Ishikawa (cell line): Measurements from ENCODE around the gene ANOS1.

Experiments
- CEBPB ChIP-seq: IDR thresholded peaks from 2 replicates; pipeline ENCODE4 v1.6.1; 2012
- CREB1 ChIP-seq: IDR thresholded peaks from 2 replicates; pipeline ENCODE4 v1.6.1; 2012; ENCODE audit warnings: low read depth
- EGR1 ChIP-seq: IDR thresholded peaks from 2 replicates; pipeline ENCODE4 v1.6.1; 2012
- EP300 ChIP-seq: IDR thresholded peaks from 2 replicates; pipeline ENCODE4 v1.6.1; 2012; ENCODE audit warnings: borderline replicate concordance
- RAD21 ChIP-seq: IDR thresholded peaks from 2 replicates; pipeline ENCODE4 v1.6.1; 2012; ENCODE audit warnings: low read depth
- TAF1 ChIP-seq: IDR thresholded peaks from 2 replicates; pipeline ENCODE4 v1.6.1; 2012; ENCODE audit warnings: low read depth, mild to moderate bottlenecking
- TCF12 ChIP-seq: IDR thresholded peaks from 2 replicates; pipeline ENCODE4 v1.6.1; 2012; ENCODE audit warnings: low read depth
- YY1 ChIP-seq: IDR thresholded peaks from 2 replicates; pipeline ENCODE4 v1.6.1; 2012; ENCODE audit warnings: low read depth
- ZBTB7A ChIP-seq: IDR thresholded peaks from 2 replicates; pipeline ENCODE4 v1.6.1; 2012; ENCODE audit warnings: low read depth
- TF ChIP-seq, protein P1 (sequence below): IDR thresholded peaks from 2 replicates; pipeline ENCODE4 v1.6.1; 2012; ENCODE audit warnings: low read depth, mild to moderate bottlenecking

DNA sequence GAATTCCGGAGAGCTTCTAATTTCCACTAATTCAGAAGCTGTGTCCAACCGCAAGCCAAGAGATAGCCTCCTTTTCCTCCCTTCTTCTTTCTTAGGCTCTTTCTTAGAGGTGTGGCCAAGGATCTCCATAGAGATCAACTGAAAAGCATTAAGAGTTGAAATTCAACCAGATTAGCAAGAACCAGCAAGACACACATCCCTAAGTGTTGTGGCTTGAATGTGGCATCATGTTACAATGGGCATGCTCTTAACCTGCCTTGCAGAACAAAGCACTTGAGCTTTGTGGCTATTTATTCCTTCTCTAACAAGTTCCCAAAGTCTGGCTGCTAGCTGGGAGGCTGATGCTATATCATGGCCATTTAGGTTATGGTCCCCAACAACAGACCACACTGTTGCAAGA lies 10.4 kb downstream of the ANOS1 start:
- TF ChIP-seq RAD21 (no peak), TAF1 (no peak), ZBTB7A (no peak), TCF12 (no peak), CEBPB (no peak), YY1 (no peak), EGR1 (no peak), EP300 (no peak), CREB1 (no peak)
- TF ChIP-seq, protein P1, sequence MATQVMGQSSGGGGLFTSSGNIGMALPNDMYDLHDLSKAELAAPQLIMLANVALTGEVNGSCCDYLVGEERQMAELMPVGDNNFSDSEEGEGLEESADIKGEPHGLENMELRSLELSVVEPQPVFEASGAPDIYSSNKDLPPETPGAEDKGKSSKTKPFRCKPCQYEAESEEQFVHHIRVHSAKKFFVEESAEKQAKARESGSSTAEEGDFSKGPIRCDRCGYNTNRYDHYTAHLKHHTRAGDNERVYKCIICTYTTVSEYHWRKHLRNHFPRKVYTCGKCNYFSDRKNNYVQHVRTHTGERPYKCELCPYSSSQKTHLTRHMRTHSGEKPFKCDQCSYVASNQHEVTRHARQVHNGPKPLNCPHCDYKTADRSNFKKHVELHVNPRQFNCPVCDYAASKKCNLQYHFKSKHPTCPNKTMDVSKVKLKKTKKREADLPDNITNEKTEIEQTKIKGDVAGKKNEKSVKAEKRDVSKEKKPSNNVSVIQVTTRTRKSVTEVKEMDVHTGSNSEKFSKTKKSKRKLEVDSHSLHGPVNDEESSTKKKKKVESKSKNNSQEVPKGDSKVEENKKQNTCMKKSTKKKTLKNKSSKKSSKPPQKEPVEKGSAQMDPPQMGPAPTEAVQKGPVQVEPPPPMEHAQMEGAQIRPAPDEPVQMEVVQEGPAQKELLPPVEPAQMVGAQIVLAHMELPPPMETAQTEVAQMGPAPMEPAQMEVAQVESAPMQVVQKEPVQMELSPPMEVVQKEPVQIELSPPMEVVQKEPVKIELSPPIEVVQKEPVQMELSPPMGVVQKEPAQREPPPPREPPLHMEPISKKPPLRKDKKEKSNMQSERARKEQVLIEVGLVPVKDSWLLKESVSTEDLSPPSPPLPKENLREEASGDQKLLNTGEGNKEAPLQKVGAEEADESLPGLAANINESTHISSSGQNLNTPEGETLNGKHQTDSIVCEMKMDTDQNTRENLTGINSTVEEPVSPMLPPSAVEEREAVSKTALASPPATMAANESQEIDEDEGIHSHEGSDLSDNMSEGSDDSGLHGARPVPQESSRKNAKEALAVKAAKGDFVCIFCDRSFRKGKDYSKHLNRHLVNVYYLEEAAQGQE, result no peak
